ENCODE data around the gene FN1.
"Not testable (repeated sequence)": the region's sequence is repeated elsewhere in the genome, so short reads cannot be mapped to it uniquely, and the experiment has no call there.

FN1 gene

GRCh38 chr2:215332872-215333595, 102.8 kb downstream of the FN1 start:
- no peak for DNase-seq (ENCODE audit: low spot score)

- no peak for DNase-seq (ENCODE audit: low spot score)
These were observed 107.8 kb downstream of the FN1 start for GRCh38 chr2:215328066-215328465.

- no peak for DNase-seq (ENCODE audit: low spot score)
These were observed 111.1 kb downstream of the FN1 start for GRCh38 chr2:215324811-215325210.

- no peak for DNase-seq (ENCODE audit: low spot score)
These were observed 115.2 kb downstream of the FN1 start for GRCh38 chr2:215320679-215321078.

- DNase-seq (ENCODE audit: low spot score): no peak
These were observed 115.8 kb downstream of the FN1 start for GRCh38 chr2:215320102-215320501.

GRCh38 chr2:215319500-215319899, 116.4 kb downstream of the FN1 start:
- DNase-seq (ENCODE audit: low spot score): no peak

GRCh38 chr2:215316336-215316735, 119.5 kb downstream of the FN1 start:
- no peak for DNase-seq (ENCODE audit: low spot score)

- no peak for DNase-seq (ENCODE audit: low spot score)
These were observed 120.6 kb downstream of the FN1 start for GRCh38 chr2:215315301-215315700.

GRCh38 chr2:215314896-215315295, 121.0 kb downstream of the FN1 start:
- no peak for DNase-seq (ENCODE audit: low spot score)

GRCh38 chr2:215313255-215313613, 122.6 kb downstream of the FN1 start:
- DNase-seq (ENCODE audit: low spot score): no peak

GRCh38 chr2:215311625-215312396, 124.1 kb downstream of the FN1 start, which contains the start of gene ATIC:
ATIC (plus strand) TSS chr2:215312059; CDS start chr2:215312143, 84 bp downstream.
- peak; percentile 80 for DNase-seq (ENCODE audit: low spot score)

GRCh38 chr2:215311259-215311624, 124.6 kb downstream of the FN1 start:
- DNase-seq (ENCODE audit: low spot score): not testable (repeated sequence)

Measured in HuH-7.5 (cell line).